Ishikawa (cell line): ENCODE data around the gene ZBTB14.

ENCODE experiments used
- CEBPB ChIP-seq: IDR thresholded peaks from 2 replicates; pipeline ENCODE4 v1.6.1; 2012
- CREB1 ChIP-seq: IDR thresholded peaks from 2 replicates; pipeline ENCODE4 v1.6.1; 2012; ENCODE audit warnings: low read depth
- EP300 ChIP-seq: IDR thresholded peaks from 2 replicates; pipeline ENCODE4 v1.6.1; 2012; ENCODE audit warnings: borderline replicate concordance
- FOXM1 ChIP-seq: IDR thresholded peaks from 2 replicates; pipeline ENCODE4 v1.6.1; 2012; ENCODE audit warnings: low read depth, borderline replicate concordance
- MAX ChIP-seq: IDR thresholded peaks from 2 replicates; pipeline ENCODE4 v1.6.1; 2012
- NFIC ChIP-seq: IDR thresholded peaks from 2 replicates; pipeline ENCODE4 v1.6.1; 2012
- RAD21 ChIP-seq: IDR thresholded peaks from 2 replicates; pipeline ENCODE4 v1.6.1; 2012; ENCODE audit warnings: low read depth
- REST ChIP-seq: IDR thresholded peaks from 2 replicates; pipeline ENCODE4 v1.6.1; 2012; ENCODE audit warnings: low read depth, mild to moderate bottlenecking
- TAF1 ChIP-seq: IDR thresholded peaks from 2 replicates; pipeline ENCODE4 v1.6.1; 2012; ENCODE audit warnings: low read depth, mild to moderate bottlenecking
- TCF12 ChIP-seq: IDR thresholded peaks from 2 replicates; pipeline ENCODE4 v1.6.1; 2012; ENCODE audit warnings: low read depth
- TEAD4 ChIP-seq: IDR thresholded peaks from 2 replicates; pipeline ENCODE4 v1.6.1; 2012
- USF1 ChIP-seq: IDR thresholded peaks from 2 replicates; pipeline ENCODE4 v1.6.1; 2012
- YY1 ChIP-seq: IDR thresholded peaks from 2 replicates; pipeline ENCODE4 v1.6.1; 2012; ENCODE audit warnings: low read depth
- ZBTB7A ChIP-seq: IDR thresholded peaks from 2 replicates; pipeline ENCODE4 v1.6.1; 2012; ENCODE audit warnings: low read depth

- TF ChIP-seq EP300, result no peak
- no peak for TF ChIP-seq FOXM1
- no peak for TF ChIP-seq TAF1
- TF ChIP-seq RAD21, result no peak
- no peak for TF ChIP-seq MAX
- TF ChIP-seq YY1, result no peak
- no peak for TF ChIP-seq REST
- no peak for TF ChIP-seq USF1
- no peak for TF ChIP-seq ZBTB7A
- no peak for TF ChIP-seq CREB1
- TF ChIP-seq TEAD4, result no peak
- no peak for TF ChIP-seq NFIC
- TF ChIP-seq CEBPB, result no peak
- no peak for TF ChIP-seq TCF12
Observed at GRCh38 chr18:5285326-5285725, 10.2 kb downstream of the ZBTB14 start.
